ENCODE data around the gene GULP1.

Gene GULP1

DNA sequence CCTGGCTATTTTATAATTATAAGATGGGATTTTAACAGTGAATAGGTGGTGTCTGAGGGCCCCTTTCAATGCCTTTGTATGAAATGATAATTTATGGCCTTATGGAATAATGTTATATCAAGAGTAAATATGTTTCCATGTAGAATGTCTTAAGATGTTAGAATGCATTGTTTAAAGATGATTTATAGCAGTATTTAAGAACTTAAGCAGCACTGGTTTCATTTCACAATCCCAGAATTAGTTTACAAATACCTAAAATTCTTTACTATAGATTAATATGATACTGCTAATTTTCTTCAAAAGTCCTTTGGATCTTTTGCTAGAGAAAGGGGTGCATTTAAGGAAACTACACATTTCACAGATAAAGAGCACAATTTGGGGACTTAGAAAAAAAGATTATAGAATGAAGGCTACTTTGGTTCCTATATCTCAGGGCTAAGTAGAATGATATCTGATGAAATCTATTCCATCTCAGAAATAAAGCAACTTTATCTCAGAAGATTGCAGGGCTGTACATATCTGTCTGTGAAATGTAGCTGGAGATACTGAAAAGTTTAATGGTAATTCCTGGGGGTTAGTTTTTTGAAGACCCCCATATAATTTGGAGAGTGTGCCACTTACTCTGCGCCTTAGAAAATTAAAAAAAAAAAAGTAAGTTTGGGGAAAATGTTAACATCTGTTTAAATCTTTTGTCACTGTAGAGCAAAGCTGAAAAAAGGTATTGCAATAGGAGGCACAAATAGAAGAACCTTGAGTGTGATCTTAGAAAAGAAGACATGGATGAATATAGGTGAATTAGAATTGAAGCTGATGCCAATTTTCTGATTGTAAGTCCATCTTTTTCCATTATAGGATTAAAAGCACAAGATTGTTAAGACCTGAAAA lies 123.4 kb downstream of the GULP1 start:
- POLR2A ChIA-PET = no interaction called here
- DNase-seq (ENCODE audit: extremely low spot score) = no peak
- CTCF ChIA-PET = no interaction called here
- TF ChIP-seq, protein P1, sequence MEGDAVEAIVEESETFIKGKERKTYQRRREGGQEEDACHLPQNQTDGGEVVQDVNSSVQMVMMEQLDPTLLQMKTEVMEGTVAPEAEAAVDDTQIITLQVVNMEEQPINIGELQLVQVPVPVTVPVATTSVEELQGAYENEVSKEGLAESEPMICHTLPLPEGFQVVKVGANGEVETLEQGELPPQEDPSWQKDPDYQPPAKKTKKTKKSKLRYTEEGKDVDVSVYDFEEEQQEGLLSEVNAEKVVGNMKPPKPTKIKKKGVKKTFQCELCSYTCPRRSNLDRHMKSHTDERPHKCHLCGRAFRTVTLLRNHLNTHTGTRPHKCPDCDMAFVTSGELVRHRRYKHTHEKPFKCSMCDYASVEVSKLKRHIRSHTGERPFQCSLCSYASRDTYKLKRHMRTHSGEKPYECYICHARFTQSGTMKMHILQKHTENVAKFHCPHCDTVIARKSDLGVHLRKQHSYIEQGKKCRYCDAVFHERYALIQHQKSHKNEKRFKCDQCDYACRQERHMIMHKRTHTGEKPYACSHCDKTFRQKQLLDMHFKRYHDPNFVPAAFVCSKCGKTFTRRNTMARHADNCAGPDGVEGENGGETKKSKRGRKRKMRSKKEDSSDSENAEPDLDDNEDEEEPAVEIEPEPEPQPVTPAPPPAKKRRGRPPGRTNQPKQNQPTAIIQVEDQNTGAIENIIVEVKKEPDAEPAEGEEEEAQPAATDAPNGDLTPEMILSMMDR (IDR thresholded peaks at IDR 0.05; ENCODE audit: control extremely low read depth, extremely low read depth, low read depth, missing control alignments) = no peak

DNA sequence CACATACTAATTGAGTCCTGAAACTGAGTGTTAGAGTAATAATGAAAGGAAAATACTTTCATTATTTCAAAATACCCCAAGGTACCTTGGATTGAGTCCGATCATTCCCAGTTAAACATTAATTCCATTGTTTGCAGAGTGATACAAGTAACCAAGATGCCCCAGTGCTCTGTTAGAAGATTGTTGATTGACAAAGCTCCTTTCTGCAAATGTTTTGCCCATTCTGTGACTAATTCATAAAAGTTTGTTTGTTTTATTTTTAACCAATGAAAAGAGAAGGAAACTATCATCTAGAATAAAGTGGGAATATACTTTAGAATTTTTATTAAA lies 124.0 kb downstream of the GULP1 start:
- POLR2A ChIA-PET = no interaction called here
- CTCF ChIA-PET = interaction anchor here (1.6 kb wide), 1 partner anchor 14 kb away, joined by 4 read pairs; no protein-coding TSS in a partner anchor
- TF ChIP-seq, protein P1 (IDR thresholded peaks at IDR 0.05; ENCODE audit: control extremely low read depth, extremely low read depth, low read depth, missing control alignments) = no peak
- DNase-seq (ENCODE audit: extremely low spot score) = no peak

DNA sequence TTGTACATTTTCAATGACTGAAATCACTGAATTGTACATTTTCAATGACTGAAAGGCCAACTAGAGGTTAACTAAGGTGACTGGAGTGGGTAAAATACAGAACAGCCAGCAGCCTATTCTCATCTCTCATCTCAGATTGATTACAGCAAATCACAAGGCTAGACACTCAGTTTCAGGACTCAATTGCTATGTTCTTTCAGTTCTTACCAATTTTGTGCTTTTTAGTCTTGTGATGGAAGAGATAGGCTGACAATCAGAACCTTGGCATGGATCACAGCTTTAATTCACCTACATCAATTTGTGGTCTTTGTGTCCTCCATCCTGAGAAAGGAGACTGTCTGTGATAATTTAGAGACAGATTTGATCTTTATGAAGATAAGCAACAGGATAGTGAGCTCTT lies 124.7 kb downstream of the GULP1 start:
- no peak for DNase-seq (ENCODE audit: extremely low spot score)
- ChIA-PET CTCF (interaction anchor here (1.4 to 1.6 kb wide), 3 partner anchors 11 to 22 kb away, joined by 4 read pairs; no protein-coding TSS in a partner anchor), POLR2A (no interaction called here)
- TF ChIP-seq, protein P1 (IDR thresholded peaks at IDR 0.05; ENCODE audit: control extremely low read depth, extremely low read depth, low read depth, missing control alignments) = no peak

DNA sequence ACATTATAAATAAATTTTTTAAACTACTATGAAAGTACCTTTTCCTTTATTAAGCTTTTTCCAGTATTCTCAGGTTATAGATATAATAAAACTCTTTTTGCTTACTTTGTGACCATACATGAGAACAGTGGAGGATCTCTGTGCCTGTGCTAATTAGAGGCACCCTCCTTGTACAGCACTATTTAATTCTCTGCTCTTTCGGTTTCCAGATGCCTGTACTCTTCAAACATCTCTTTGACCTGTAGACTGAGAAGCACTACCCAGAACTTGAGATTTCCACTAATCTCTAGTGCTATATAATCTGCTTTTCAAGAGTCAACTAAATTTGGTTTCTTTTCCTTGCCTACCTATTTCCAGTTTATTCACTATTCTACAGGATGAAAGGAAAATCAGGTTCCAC lies 131.1 kb downstream of the GULP1 start:
- ChIA-PET POLR2A (no interaction called here), CTCF (no interaction called here)
- TF ChIP-seq, protein P1 (IDR thresholded peaks at IDR 0.05; ENCODE audit: control extremely low read depth, extremely low read depth, low read depth, missing control alignments) = no peak
- no peak for DNase-seq (ENCODE audit: extremely low spot score)

DNA sequence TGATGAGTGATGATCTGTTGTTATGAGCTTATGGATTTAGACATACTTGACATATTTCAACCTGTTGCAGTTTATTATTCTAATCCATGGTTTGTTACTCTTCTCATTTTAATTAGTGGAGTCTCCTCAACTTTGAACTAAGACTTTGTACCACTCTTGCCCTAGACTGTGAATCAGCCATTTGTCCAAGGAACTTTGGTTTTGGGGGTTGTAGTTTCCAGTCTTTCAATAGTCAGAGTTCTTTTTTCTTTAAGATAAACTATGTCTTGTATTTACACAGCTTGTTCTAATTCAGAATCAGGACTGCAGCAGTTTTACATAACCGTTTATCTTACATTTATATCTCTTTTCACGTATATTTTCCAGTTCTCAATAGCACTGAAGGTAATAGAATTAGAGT lies 133.6 kb downstream of the GULP1 start:
- POLR2A ChIA-PET = no interaction called here
- TF ChIP-seq, protein P1 (IDR thresholded peaks at IDR 0.05; ENCODE audit: control extremely low read depth, extremely low read depth, low read depth, missing control alignments) = no peak

DNA sequence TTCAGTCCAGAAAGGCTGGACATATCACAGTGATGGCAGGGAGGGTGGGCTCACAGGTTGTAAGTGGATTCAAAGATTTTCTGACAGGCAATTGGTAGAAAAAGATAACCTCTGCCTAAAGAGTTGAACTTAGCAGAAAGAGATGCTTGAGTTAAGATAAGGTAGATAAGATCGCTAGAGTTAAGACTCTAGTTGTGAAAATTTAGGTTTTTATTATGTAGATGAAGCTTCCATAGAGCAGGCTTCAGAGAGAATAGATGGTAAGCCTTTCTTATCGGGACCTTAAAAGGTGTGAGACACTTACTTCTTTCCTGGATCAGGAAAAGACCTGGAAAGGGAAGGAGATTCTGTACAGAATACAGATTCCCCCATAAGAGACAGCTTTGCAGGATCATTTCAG lies 134.4 kb downstream of the GULP1 start:
- no peak for DNase-seq (ENCODE audit: extremely low spot score)
- ChIA-PET POLR2A (no interaction called here), CTCF (interaction anchor here (0.8 to 1.0 kb wide), 2 partner anchors 14 to 17 kb away, joined by 3 read pairs; no protein-coding TSS in a partner anchor)
- TF ChIP-seq, protein P1 (IDR thresholded peaks at IDR 0.05; ENCODE audit: control extremely low read depth, extremely low read depth, low read depth, missing control alignments) = no peak

More for the DNA sequence above, 133.6 kb downstream of the GULP1 start:
- CTCF ChIA-PET = no interaction called here
- DNase-seq (ENCODE audit: extremely low spot score) = no peak
